Loucy (cell line): ENCODE measurements around the gene OR1I1.

ENCODE experiments used
- H2AFZ ChIP-seq: fragments of 200-600 bp; sonication (generic); 2 replicates; pipeline ENCODE4 v1.6.0; 2016; ENCODE audit warnings: antibody characterized with exemption, mild to moderate bottlenecking, low read length, moderate library complexity
- H3F3A ChIP-seq: fragments of 200-600 bp; 2 replicates; pipeline ENCODE4 v1.6.0; 2016; ENCODE audit warnings: antibody characterized with exemption, low read depth, mild to moderate bottlenecking
- H3K27me3 ChIP-seq: fragments of 200-600 bp; sonication (generic); 2 replicates; pipeline ENCODE4 v1.6.1; 2014; ENCODE audit warnings: low read length, mild to moderate bottlenecking; ENCODE audit not compliant: insufficient read depth, poor library complexity, severe bottlenecking
- H3K36me3 ChIP-seq: fragments of 200-600 bp; sonication (generic); 2 replicates; pipeline ENCODE4 v1.6.1; 2016; ENCODE audit warnings: low read length; ENCODE audit not compliant: insufficient read depth
- H3K4me1 ChIP-seq: fragments of 200-600 bp; sonication (generic); 2 replicates; pipeline ENCODE4 v1.5.1; 2014; ENCODE audit warnings: low read length, mild to moderate bottlenecking; ENCODE audit not compliant: insufficient read depth, poor library complexity, severe bottlenecking
- H3K4me2 ChIP-seq: fragments of 200-600 bp; sonication (generic); 2 replicates; pipeline ENCODE4 v1.6.0; 2014; ENCODE audit warnings: antibody characterized with exemption, low read length, low read depth, mild to moderate bottlenecking; ENCODE audit not compliant: poor library complexity, severe bottlenecking
- H3K4me3 ChIP-seq: fragments of 200-600 bp; sonication (generic); 2 replicates; pipeline ENCODE4 v1.5.1; 2014; ENCODE audit warnings: low read length, mild to moderate bottlenecking, mixed read lengths; ENCODE audit not compliant: poor library complexity, severe bottlenecking
- H3K79me2 ChIP-seq: fragments of 200-600 bp; sonication (generic); 2 replicates; pipeline ENCODE4 v1.6.1; 2014; ENCODE audit warnings: low read length; ENCODE audit not compliant: insufficient read depth
- H3K9ac ChIP-seq: fragments of 200-600 bp; sonication (generic); 2 replicates; pipeline ENCODE4 v1.6.0; 2014; ENCODE audit warnings: mild to moderate bottlenecking, low read depth, low read length, moderate library complexity; ENCODE audit not compliant: poor library complexity, severe bottlenecking
- H3K9me2 ChIP-seq: fragments of 200-600 bp; sonication (generic); replicated peaks from 2 replicates; pipeline ENCODE4 v1.6.1; 2016; ENCODE audit warnings: low read depth, low read length, mixed read lengths
- H3K9me3 ChIP-seq: fragments of 200-600 bp; sonication (generic); 2 replicates; pipeline ENCODE4 v1.6.1; 2014; ENCODE audit warnings: mild to moderate bottlenecking, antibody characterized with exemption, low read length, low read depth; ENCODE audit not compliant: insufficient read depth
- H4K20me1 ChIP-seq: fragments of 200-600 bp; sonication (generic); 2 replicates; pipeline ENCODE4 v1.6.0; 2014; ENCODE audit warnings: antibody characterized with exemption, low read length, mild to moderate bottlenecking; ENCODE audit not compliant: insufficient read depth, poor library complexity, severe bottlenecking
- CTCF ChIP-seq: fragments of 200-600 bp; sonication (generic); conservative IDR thresholded peaks from 2 replicates; pipeline ENCODE4 v1.5.1; 2014; ENCODE audit warnings: mild to moderate bottlenecking, antibody characterized with exemption, low read length
- EZH2phosphoT487 ChIP-seq: fragments of 200-600 bp; IDR thresholded peaks from 2 replicates; pipeline ENCODE4 v1.6.1; 2018; ENCODE audit warnings: antibody characterized with exemption, mild to moderate bottlenecking, moderate library complexity, borderline replicate concordance

OR1I1 gene

GRCh38 chr19:15126131-15126910, 44.3 kb downstream of the OR1I1 start:
- Histone ChIP-seq H3K79me2 (peaks cover 27% of the 10 kb centered on the region), H3K4me1 (peaks cover 29% of the 10 kb centered on the region), H3K4me3 (peak overlapping the region; percentile 80), H3K36me3 (peaks cover 6% of the 10 kb centered on the region; the same call in 1 of the 2 replicates), H4K20me1 (peaks cover 5% of the 10 kb centered on the region), H2AFZ (peak overlapping the region; percentile 63; the same call in 1 of the 2 replicates), H3K9me2 (no peaks in the 10 kb centered on the region), H3F3A (no peaks in the 10 kb centered on the region), H3K4me2 (peak overlapping the region; percentile 79), H3K9ac (peak overlapping the region; percentile 78), H3K9me3 (no peaks in the 10 kb centered on the region), H3K27me3 (no peaks in the 10 kb centered on the region)
- TF ChIP-seq EZH2phosphoT487 (no peak), CTCF (no peak)

- Histone ChIP-seq H3K4me2 (no peak overlapping the region), H3K9ac (no peak overlapping the region), H3K4me3 (no peak overlapping the region), H2AFZ (0 out of 2 replicates have a peak overlapping the region, but pooled peaks have one; percentile 28), H3K9me2 (no peaks in the 10 kb centered on the region), H3F3A (no peaks in the 10 kb centered on the region), H3K27me3 (no peaks in the 10 kb centered on the region), H3K36me3 (no peaks in the 10 kb centered on the region), H3K9me3 (no peaks in the 10 kb centered on the region), H4K20me1 (peaks cover 5% of the 10 kb centered on the region), H3K79me2 (peaks cover 17% of the 10 kb centered on the region), H3K4me1 (peaks cover 28% of the 10 kb centered on the region)
- TF ChIP-seq CTCF (no peak), EZH2phosphoT487 (no peak)
Observed at GRCh38 chr19:15128162-15128770, 46.3 kb downstream of the OR1I1 start.

- no peaks in the 10 kb centered on the region for H3K9me3 ChIP-seq
- TF ChIP-seq EZH2phosphoT487 (no peak), CTCF (no peak)
Observed at GRCh38 chr19:15129856-15130585, 48.0 kb downstream of the OR1I1 start.

More at GRCh38 chr19:15129856-15130585, 48.0 kb downstream of the OR1I1 start:
- Histone ChIP-seq H3K4me3 (peak overlapping the region; percentile 39), H3K27me3 (no peaks in the 10 kb centered on the region), H3K4me1 (peaks cover 19% of the 10 kb centered on the region), H3K79me2 (no peaks in the 10 kb centered on the region), H3K4me2 (peak overlapping the region; percentile 62), H4K20me1 (no peaks in the 10 kb centered on the region), H3K36me3 (no peaks in the 10 kb centered on the region), H2AFZ (no peak overlapping the region), H3F3A (no peaks in the 10 kb centered on the region), H3K9ac (no peak overlapping the region), H3K9me2 (no peaks in the 10 kb centered on the region)
